ENCODE measurements around the gene KRT82. TPM values are rescaled to one million over a fixed set of nuclear protein-coding genes. Genes with fewer than 3 reads are reported as not detected.

The KRT82 gene
- total and polyA plus RNA-seq, 2 of the 8 experiments (the other 6 are each of a cell fraction or from before 2014, with no cell fraction given): not detected

DNA sequence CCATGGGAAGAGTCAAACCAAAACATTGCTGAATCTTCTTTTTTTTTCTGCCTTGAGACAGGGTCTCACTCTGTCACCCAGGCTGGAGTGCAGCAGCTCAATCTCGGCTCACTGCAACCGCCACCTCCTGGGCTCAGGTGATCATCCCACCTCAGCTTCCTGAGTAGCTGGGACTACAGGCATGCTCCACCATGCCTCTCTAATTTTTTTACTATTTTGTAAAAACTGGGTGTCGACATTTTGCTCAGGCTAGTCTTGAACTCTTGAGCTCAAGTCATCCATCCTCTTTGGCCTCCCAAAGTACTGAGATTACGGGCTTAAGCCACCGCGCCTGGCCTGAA is 29.5 kb upstream of the KRT82 start:
- WGBS, 2 experiments (ENCODE audit: extremely low coverage in 1 of 2, insufficient coverage in 1 of 2, insufficient read length in 1 of 2, insufficient replicate concordance in 2 of 2, low coverage in 1 of 2, low lambda C conversion rate in 2 of 2, missing lambda C conversion rate in 1 of 2): 88% methylated on average over 6 of the region's 6 CpGs; no CpG with 5 or more reads in 1 of the 2 experiments
- no peak for DNase-seq (ENCODE audit: low read depth in 1 of 2, low spot score in 2 of 2)
- H3K9me3 ChIP-seq (ENCODE audit: insufficient read depth in 2 of 2, low read depth in 1 of 2, low read length in 1 of 2): no peaks in the 10 kb centered on the region
- no peak overlapping the region for H3K56ac ChIP-seq (replicated peaks; ENCODE audit: insufficient read length, low read depth, low read length)
- no peak overlapping the region for H4K5ac ChIP-seq (ENCODE audit: insufficient read length, low read depth, low read length)
- H4K91ac ChIP-seq (replicated peaks; ENCODE audit: insufficient read length, low read length): no peak overlapping the region
- H3K4me3 ChIP-seq (ENCODE audit: extremely low read depth in 1 of 4, insufficient read depth in 2 of 4, low read depth in 3 of 4, low read length in 4 of 4): no peak overlapping the region
- H3K79me2 ChIP-seq (ENCODE audit: control insufficient read depth in 1 of 2, insufficient read depth in 2 of 2, low read length in 2 of 2): no peaks in the 10 kb centered on the region
- H2BK5ac ChIP-seq (ENCODE audit: low read depth, low read length): no peak overlapping the region
- no peak overlapping the region for H3K4me2 ChIP-seq (ENCODE audit: insufficient read depth in 1 of 2, low read depth in 2 of 2, low read length in 2 of 2)
- H3K9ac ChIP-seq (replicated peaks in 1 of 4; ENCODE audit: extremely low read depth in 1 of 4, low read depth in 3 of 4, low read length in 3 of 4): no peak overlapping the region
- H3K23me2 ChIP-seq (ENCODE audit: low read depth, low read length): no peaks in the 10 kb centered on the region
- H3K36me3 ChIP-seq (ENCODE audit: control insufficient read depth in 2 of 4, insufficient read depth in 4 of 4, low read length in 3 of 4): no peaks in the 10 kb centered on the region
- no peaks in the 10 kb centered on the region for H3K79me1 ChIP-seq (ENCODE audit: low read depth, low read length)
- no peak overlapping the region for H3K23ac ChIP-seq (ENCODE audit: insufficient read length)
- no peaks in the 10 kb centered on the region for H4K20me1 ChIP-seq (replicated peaks in 1 of 2; ENCODE audit: control insufficient read depth in 1 of 2, insufficient read depth in 2 of 2, low read length in 2 of 2)
- no peak for FAIRE-seq
- no peak overlapping the region for H2AK5ac ChIP-seq (ENCODE audit: low read depth, low read length)
- no peak overlapping the region for H2BK20ac ChIP-seq (ENCODE audit: low read length)
- no peak overlapping the region for H2AFZ ChIP-seq (ENCODE audit: low read length)
- H3K4ac ChIP-seq (replicated peaks; ENCODE audit: insufficient read length, low read depth, low read length): no peak overlapping the region
- no peak overlapping the region for H4K8ac ChIP-seq (ENCODE audit: extremely low read depth, insufficient read depth, low read length)
- no peak overlapping the region for H3K27ac ChIP-seq (ENCODE audit: low read depth, low read length)
- no peak overlapping the region for H2BK15ac ChIP-seq (ENCODE audit: low read length)
- H3K4me1 ChIP-seq (replicated peaks in 1 of 4; ENCODE audit: control insufficient read depth in 3 of 4, insufficient read depth in 4 of 4, low read length in 3 of 4): no peaks in the 10 kb centered on the region
- POLR2A ChIA-PET (ENCODE audit: partially characterized antibody): interaction anchor here (1.0 kb wide), 1 partner anchor 18 kb away, joined by 3 read pairs; no protein-coding TSS in a partner anchor
- H3K27me3 ChIP-seq (replicated peaks in 1 of 4; ENCODE audit: control insufficient read depth in 3 of 4, extremely low read depth in 1 of 4, insufficient read depth in 3 of 4, low read length in 3 of 4): no peaks in the 10 kb centered on the region; a peak in 2 of 7 replicates
- H3K18ac ChIP-seq (ENCODE audit: extremely low read depth, low read length): no peak overlapping the region
- H2BK12ac ChIP-seq (ENCODE audit: low read depth, low read length): no peak overlapping the region
- H3K14ac ChIP-seq (ENCODE audit: insufficient read length): no peak overlapping the region
- TF ChIP-seq KDM1A (IDR thresholded peaks at IDR 0.05; ENCODE audit: borderline replicate concordance, low read length): no peak
- H2BK120ac ChIP-seq (replicated peaks; ENCODE audit: low read depth, low read length): no peak overlapping the region
- CTCF ChIA-PET (ENCODE audit: partially characterized antibody): interaction anchor here (0.8 to 5.3 kb wide), 6 partner anchors 23 to 126 kb away, joined by 3 to 23 read pairs (median 4); no protein-coding TSS in a partner anchor
